SK-N-MC (cell line): ENCODE results near the gene FIP1L1.

Experiments
- EZH2 ChIP-seq: fragments of 200-600 bp; sonication (generic); IDR thresholded peaks from one replicate; pipeline ENCODE4 v1.6.1; 2017; ENCODE audit warnings: antibody characterized with exemption
- FOXP2 ChIP-seq: optimal IDR thresholded peaks from 2 replicates; pipeline ENCODE3; 2011; ENCODE audit warnings: mild to moderate bottlenecking, moderate library complexity; ENCODE audit not compliant: insufficient read depth; ENCODE audit errors: extremely low read length, control extremely low read depth
- POLR2AphosphoS5 ChIP-seq: IDR thresholded peaks from 2 replicates; pipeline ENCODE4 v1.6.1; 2012; ENCODE audit warnings: mild to moderate bottlenecking, low read depth, low read length, borderline replicate concordance

- no peak for TF ChIP-seq POLR2AphosphoS5
- no peak for TF ChIP-seq EZH2
- TF ChIP-seq FOXP2: no peak
Observed at GRCh38 chr4:53346920-53347852, 30.3 kb upstream of the FIP1L1 start.
